Esophagus squamous epithelium (tissue), 4 donors: ENCODE measurements around the gene FAM78A.

Experiments
- POLR2A ChIP-seq, 4 donors: fragments of 450-650 bp; IDR thresholded peaks; one replicate each; pipeline ENCODE4 v1.6.1; 2017; ENCODE audit warnings: antibody characterized with exemption in 4 of 4, mild to moderate bottlenecking in 4 of 4, moderate library complexity in 3 of 4
- TF ChIP-seq, protein P1 (sequence below), 6 experiments: fragments of 450-650 bp in 4 of 6; fragments of 200-600 bp in 2 of 6; sonication (generic) in 2 of 6; IDR thresholded peaks; one replicate each; pipeline ENCODE4 v1.5.1; 2016 to 2019; ENCODE audit warnings: antibody characterized with exemption in 6 of 6, mild to moderate bottlenecking in 4 of 6, moderate library complexity in 4 of 6

DNA sequence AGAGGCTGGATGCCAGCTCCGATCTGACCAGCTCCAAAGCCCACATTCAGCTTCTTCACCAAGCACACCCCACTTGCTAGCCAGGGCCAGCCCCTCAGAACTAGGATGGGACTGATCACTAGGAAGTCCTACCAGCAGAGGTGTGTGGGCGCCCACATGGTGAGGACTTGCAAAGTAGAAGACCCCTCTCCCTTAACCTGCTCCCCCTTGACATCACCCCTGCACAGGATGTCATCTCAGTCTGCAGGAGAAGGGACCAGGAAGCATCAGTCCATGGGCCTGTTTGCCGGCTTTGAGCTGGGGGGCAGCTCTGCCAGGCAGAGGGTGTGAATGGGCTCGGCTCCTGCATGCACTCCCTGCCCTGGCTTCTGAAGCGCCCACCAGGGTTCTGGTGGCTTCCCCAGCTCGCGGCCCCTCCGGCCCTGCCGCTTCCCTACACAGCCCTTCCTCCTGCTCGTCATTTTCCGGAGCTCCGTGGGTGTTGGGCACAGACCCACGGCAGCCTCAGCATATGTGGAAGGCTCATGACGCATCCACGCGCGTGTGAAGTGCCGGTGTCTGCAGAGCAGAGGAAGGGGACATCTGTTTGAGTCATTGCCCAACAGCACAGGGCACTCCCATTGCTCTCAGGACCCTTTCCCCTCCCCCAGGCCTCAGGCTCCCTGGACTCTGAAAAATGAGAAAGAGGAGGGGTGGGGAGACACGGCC is 3.7 kb upstream of the FAM78A start:
- TF ChIP-seq, protein P1, sequence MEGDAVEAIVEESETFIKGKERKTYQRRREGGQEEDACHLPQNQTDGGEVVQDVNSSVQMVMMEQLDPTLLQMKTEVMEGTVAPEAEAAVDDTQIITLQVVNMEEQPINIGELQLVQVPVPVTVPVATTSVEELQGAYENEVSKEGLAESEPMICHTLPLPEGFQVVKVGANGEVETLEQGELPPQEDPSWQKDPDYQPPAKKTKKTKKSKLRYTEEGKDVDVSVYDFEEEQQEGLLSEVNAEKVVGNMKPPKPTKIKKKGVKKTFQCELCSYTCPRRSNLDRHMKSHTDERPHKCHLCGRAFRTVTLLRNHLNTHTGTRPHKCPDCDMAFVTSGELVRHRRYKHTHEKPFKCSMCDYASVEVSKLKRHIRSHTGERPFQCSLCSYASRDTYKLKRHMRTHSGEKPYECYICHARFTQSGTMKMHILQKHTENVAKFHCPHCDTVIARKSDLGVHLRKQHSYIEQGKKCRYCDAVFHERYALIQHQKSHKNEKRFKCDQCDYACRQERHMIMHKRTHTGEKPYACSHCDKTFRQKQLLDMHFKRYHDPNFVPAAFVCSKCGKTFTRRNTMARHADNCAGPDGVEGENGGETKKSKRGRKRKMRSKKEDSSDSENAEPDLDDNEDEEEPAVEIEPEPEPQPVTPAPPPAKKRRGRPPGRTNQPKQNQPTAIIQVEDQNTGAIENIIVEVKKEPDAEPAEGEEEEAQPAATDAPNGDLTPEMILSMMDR (IDR thresholded peaks at IDR 0.05) = no peak
- TF ChIP-seq POLR2A (IDR thresholded peaks at IDR 0.05) = no peak
